PFSK-1 (cell line): ENCODE data around the gene F2RL3.

Experiments
- POLR2AphosphoS5 ChIP-seq: IDR thresholded peaks from 2 replicates; pipeline ENCODE4 v1.6.1; 2012; ENCODE audit warnings: low read depth, mild to moderate bottlenecking, control low read depth, low read length, moderate library complexity
- TAF1 ChIP-seq: IDR thresholded peaks from 2 replicates; pipeline ENCODE4 v1.6.1; 2012; ENCODE audit warnings: low read length, control low read depth, borderline replicate concordance; ENCODE audit not compliant: insufficient read depth
- TF ChIP-seq, protein P1 (sequence below), 2 experiments: IDR thresholded peaks; 2 replicates each; pipeline versions ENCODE4 v1.6.1 to v1.8.0; 2011 to 2012; ENCODE audit warnings: low read depth in 2 of 2, low read length in 2 of 2, control low read depth in 1 of 2, inconsistent platforms in 1 of 2, mild to moderate bottlenecking in 1 of 2, moderate library complexity in 1 of 2; ENCODE audit not compliant: insufficient read depth in 1 of 2

GRCh38 chr19:16889366-16889882 is 625 bp downstream of the F2RL3 start:
- TF ChIP-seq, protein P1, sequence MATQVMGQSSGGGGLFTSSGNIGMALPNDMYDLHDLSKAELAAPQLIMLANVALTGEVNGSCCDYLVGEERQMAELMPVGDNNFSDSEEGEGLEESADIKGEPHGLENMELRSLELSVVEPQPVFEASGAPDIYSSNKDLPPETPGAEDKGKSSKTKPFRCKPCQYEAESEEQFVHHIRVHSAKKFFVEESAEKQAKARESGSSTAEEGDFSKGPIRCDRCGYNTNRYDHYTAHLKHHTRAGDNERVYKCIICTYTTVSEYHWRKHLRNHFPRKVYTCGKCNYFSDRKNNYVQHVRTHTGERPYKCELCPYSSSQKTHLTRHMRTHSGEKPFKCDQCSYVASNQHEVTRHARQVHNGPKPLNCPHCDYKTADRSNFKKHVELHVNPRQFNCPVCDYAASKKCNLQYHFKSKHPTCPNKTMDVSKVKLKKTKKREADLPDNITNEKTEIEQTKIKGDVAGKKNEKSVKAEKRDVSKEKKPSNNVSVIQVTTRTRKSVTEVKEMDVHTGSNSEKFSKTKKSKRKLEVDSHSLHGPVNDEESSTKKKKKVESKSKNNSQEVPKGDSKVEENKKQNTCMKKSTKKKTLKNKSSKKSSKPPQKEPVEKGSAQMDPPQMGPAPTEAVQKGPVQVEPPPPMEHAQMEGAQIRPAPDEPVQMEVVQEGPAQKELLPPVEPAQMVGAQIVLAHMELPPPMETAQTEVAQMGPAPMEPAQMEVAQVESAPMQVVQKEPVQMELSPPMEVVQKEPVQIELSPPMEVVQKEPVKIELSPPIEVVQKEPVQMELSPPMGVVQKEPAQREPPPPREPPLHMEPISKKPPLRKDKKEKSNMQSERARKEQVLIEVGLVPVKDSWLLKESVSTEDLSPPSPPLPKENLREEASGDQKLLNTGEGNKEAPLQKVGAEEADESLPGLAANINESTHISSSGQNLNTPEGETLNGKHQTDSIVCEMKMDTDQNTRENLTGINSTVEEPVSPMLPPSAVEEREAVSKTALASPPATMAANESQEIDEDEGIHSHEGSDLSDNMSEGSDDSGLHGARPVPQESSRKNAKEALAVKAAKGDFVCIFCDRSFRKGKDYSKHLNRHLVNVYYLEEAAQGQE (IDR thresholded peaks at IDR 0.05; ENCODE audit: insufficient read depth in 1 of 2, low read depth in 2 of 2, low read length in 2 of 2): no peak
- TF ChIP-seq POLR2AphosphoS5 (no peak), TAF1 (no peak)
